H1 (cell line): ENCODE data around the gene SPSB1. TPM values are rescaled to one million over a fixed set of nuclear protein-coding genes. Genes with fewer than 3 reads are reported as not detected.

Experiments used
- CTCF ChIA-PET: fragments of 300-600 bp; sonication (Branson Sonifier 250); formaldehyde crosslinking; loops from one replicate; lab custom pipeline; 2021; ENCODE audit not compliant: partially characterized antibody; lab: Charles Lee
- POLR2A ChIA-PET: fragments of 300-600 bp; sonication (Branson Sonifier 250); formaldehyde crosslinking; loops from one replicate; lab custom pipeline; 2021; ENCODE audit warnings: inconsistent platforms; ENCODE audit not compliant: partially characterized antibody; lab: Charles Lee
- DNase-seq, 2 experiments: peaks; one replicate each; pipeline versions ENCODE4 v3.0.0 to v3.0.0-alpha.2; 2010 to 2022; ENCODE audit warnings: low spot score in 2 of 2, low read depth in 1 of 2, mixed read lengths in 1 of 2
- FAIRE-seq: peaks from 2 replicates; lab custom pipeline; 2011; peaks lifted over from hg19 to GRCh38; lab: Jason Lieb, UNC
- H2AFZ ChIP-seq: 2 replicates; pipeline ENCODE4 v1.8.1; 2012; ENCODE audit warnings: low read length, inconsistent platforms
- H2AK5ac ChIP-seq: 2 replicates; pipeline ENCODE4 v1.6.1; 2013; ENCODE audit warnings: low read depth, low read length
- H2BK120ac ChIP-seq: replicated peaks from 2 replicates; pipeline ENCODE3; 2013; ENCODE audit warnings: low read depth, low read length, inconsistent platforms
- H2BK12ac ChIP-seq: 2 replicates; pipeline ENCODE4 v1.6.1; 2013; ENCODE audit warnings: low read depth, low read length
- H2BK15ac ChIP-seq: 2 replicates; pipeline ENCODE4 v1.6.1; 2013; ENCODE audit warnings: low read length
- H2BK20ac ChIP-seq: 2 replicates; pipeline ENCODE4 v1.6.1; 2013; ENCODE audit warnings: low read length
- H2BK5ac ChIP-seq: 2 replicates; pipeline ENCODE4 v1.6.1; 2013; ENCODE audit warnings: low read depth, low read length
- H3K14ac ChIP-seq: 2 replicates; pipeline ENCODE4 v1.6.1; 2013; ENCODE audit warnings: inconsistent platforms; ENCODE audit not compliant: insufficient read length
- H3K18ac ChIP-seq: 2 replicates; pipeline ENCODE4 v1.6.1; 2013; ENCODE audit warnings: low read length; ENCODE audit errors: extremely low read depth
- H3K23ac ChIP-seq: 2 replicates; pipeline ENCODE4 v1.6.1; 2013; ENCODE audit warnings: inconsistent platforms; ENCODE audit not compliant: insufficient read length
- H3K23me2 ChIP-seq: 2 replicates; pipeline ENCODE4 v1.6.1; 2013; ENCODE audit warnings: low read depth, low read length
- H3K27ac ChIP-seq: 2 replicates; pipeline ENCODE4 v1.6.1; 2011; ENCODE audit warnings: low read depth, low read length, inconsistent platforms
- H3K27me3 ChIP-seq, 4 experiments: replicated peaks in 1 of 4; 1 replicate in 1 of 4; 2 replicates in 3 of 4; pipeline versions ENCODE4 v1.6.1 to v1.8.1; 2011 to 2013; ENCODE audit warnings: low read length in 3 of 4, mild to moderate bottlenecking in 3 of 4, inconsistent platforms in 2 of 4, mixed read lengths in 2 of 4, moderate library complexity in 1 of 4; ENCODE audit not compliant: control insufficient read depth in 3 of 4, insufficient read depth in 3 of 4; ENCODE audit errors: extremely low read depth in 1 of 4
- H3K36me3 ChIP-seq, 4 experiments: 2 replicates each; pipeline versions ENCODE4 v1.6.1 to v1.8.1; 2011 to 2013; ENCODE audit warnings: mild to moderate bottlenecking in 4 of 4, low read length in 3 of 4, moderate library complexity in 2 of 4, control low read depth in 1 of 4, inconsistent platforms in 1 of 4; ENCODE audit not compliant: insufficient read depth in 4 of 4, control insufficient read depth in 2 of 4
- H3K4ac ChIP-seq: replicated peaks from 2 replicates; pipeline ENCODE3; 2013; ENCODE audit warnings: low read length, low read depth, mixed read lengths, inconsistent platforms; ENCODE audit not compliant: insufficient read length
- H3K4me1 ChIP-seq, 4 experiments: replicated peaks in 1 of 4; 1 replicate in 1 of 4; 2 replicates in 3 of 4; pipeline versions ENCODE4 v1.6.1 to v1.8.1; 2011 to 2013; ENCODE audit warnings: low read length in 3 of 4, inconsistent platforms in 2 of 4, mixed read lengths in 1 of 4; ENCODE audit not compliant: insufficient read depth in 4 of 4, control insufficient read depth in 3 of 4
- H3K4me2 ChIP-seq, 2 experiments: 2 replicates each; pipeline versions ENCODE4 v1.6.1 to v1.8.1; 2011 to 2013; ENCODE audit warnings: low read depth in 2 of 2, low read length in 2 of 2, control low read depth in 1 of 2, inconsistent platforms in 1 of 2, mild to moderate bottlenecking in 1 of 2; ENCODE audit not compliant: insufficient read depth in 1 of 2
- H3K4me3 ChIP-seq, 4 experiments: fragments of 200-600, 300-600 bp in 1 of 4; sonication (generic), shearing (Covaris generic), sonication (Bioruptor Twin) in 1 of 4; 2 replicates each; pipeline versions ENCODE4 v1.5.1 to v1.8.1; 2011 to 2016; ENCODE audit warnings: low read length in 4 of 4, low read depth in 3 of 4, control low read depth in 2 of 4, inconsistent platforms in 2 of 4, mild to moderate bottlenecking in 2 of 4, mixed read lengths in 1 of 4, moderate library complexity in 1 of 4; ENCODE audit not compliant: insufficient read depth in 2 of 4; ENCODE audit errors: extremely low read depth in 1 of 4
- H3K56ac ChIP-seq: replicated peaks from 2 replicates; pipeline ENCODE3; 2013; ENCODE audit warnings: low read depth, mild to moderate bottlenecking, mixed read lengths, low read length, inconsistent platforms; ENCODE audit not compliant: insufficient read length
- H3K79me1 ChIP-seq: 2 replicates; pipeline ENCODE4 v1.6.1; 2013; ENCODE audit warnings: low read depth, low read length, control low read depth
- H3K79me2 ChIP-seq, 2 experiments: 2 replicates each; pipeline versions ENCODE4 v1.6.1 to v1.8.1; 2012 to 2013; ENCODE audit warnings: low read length in 2 of 2, mild to moderate bottlenecking in 2 of 2, inconsistent platforms in 1 of 2; ENCODE audit not compliant: insufficient read depth in 2 of 2, control insufficient read depth in 1 of 2
- H3K9ac ChIP-seq, 4 experiments: replicated peaks in 1 of 4; 1 replicate in 1 of 4; 2 replicates in 3 of 4; pipeline versions ENCODE4 v1.6.1 to v1.8.1; 2011 to 2013; ENCODE audit warnings: low read depth in 3 of 4, low read length in 3 of 4, control low read depth in 2 of 4, mild to moderate bottlenecking in 2 of 4, moderate library complexity in 2 of 4, inconsistent platforms in 1 of 4; ENCODE audit errors: extremely low read depth in 1 of 4
- H3K9me3 ChIP-seq, 2 experiments: 2 replicates each; pipeline versions ENCODE4 v1.6.1 to v1.8.1; 2012 to 2013; ENCODE audit warnings: mild to moderate bottlenecking in 2 of 2, moderate library complexity in 2 of 2, control low read depth in 1 of 2, inconsistent platforms in 1 of 2, low read depth in 1 of 2, low read length in 1 of 2, mixed read lengths in 1 of 2; ENCODE audit not compliant: insufficient read depth in 2 of 2
- H4K20me1 ChIP-seq, 2 experiments: replicated peaks in 1 of 2; 2 replicates each; pipeline versions ENCODE3 to v1.8.1; 2011 to 2013; ENCODE audit warnings: inconsistent platforms in 2 of 2, low read length in 2 of 2, mild to moderate bottlenecking in 1 of 2; ENCODE audit not compliant: insufficient read depth in 2 of 2, control insufficient read depth in 1 of 2
- H4K5ac ChIP-seq: 2 replicates; pipeline ENCODE4 v1.6.1; 2013; ENCODE audit warnings: low read length, low read depth, mixed read lengths, inconsistent platforms; ENCODE audit not compliant: insufficient read length
- H4K8ac ChIP-seq: 2 replicates; pipeline ENCODE4 v1.8.0; 2013; ENCODE audit warnings: mild to moderate bottlenecking, moderate library complexity, low read length, inconsistent platforms; ENCODE audit not compliant: insufficient read depth; ENCODE audit errors: extremely low read depth
- H4K91ac ChIP-seq: replicated peaks from 2 replicates; pipeline ENCODE3; 2013; ENCODE audit warnings: low read length, mixed read lengths, inconsistent platforms; ENCODE audit not compliant: insufficient read length
- CBX8 ChIP-seq: fragments of 300-800, 300-1000 bp; sonication (generic); IDR thresholded peaks from 2 replicates; pipeline ENCODE4 v1.7.1; 2016; ENCODE audit warnings: low read depth, low read length, borderline replicate concordance
- EGR1 ChIP-seq: IDR thresholded peaks from 2 replicates; pipeline ENCODE4 v1.6.1; 2011; ENCODE audit warnings: low read depth, low read length, borderline replicate concordance
- FOSL1 ChIP-seq: IDR thresholded peaks from 2 replicates; pipeline ENCODE4 v1.6.1; 2011; ENCODE audit warnings: mild to moderate bottlenecking, low read depth, low read length, moderate library complexity; ENCODE audit not compliant: insufficient read depth
- MAX ChIP-seq: IDR thresholded peaks from 2 replicates; pipeline ENCODE4 v1.6.1; 2012; ENCODE audit warnings: inconsistent platforms
- SP1 ChIP-seq: IDR thresholded peaks from 2 replicates; pipeline ENCODE4 v1.6.1; 2011; ENCODE audit warnings: low read depth, low read length
- SUZ12 ChIP-seq: fragments of 200-600 bp; sonication (generic); IDR thresholded peaks from 2 replicates; pipeline ENCODE4 v1.6.1; 2012; ENCODE audit warnings: mild to moderate bottlenecking, inconsistent platforms, low read length, moderate library complexity, mixed read lengths
- WGBS, 2 experiments: shearing (Covaris generic) in 1 of 2; methylation state at CpG; one replicate each; pipeline versions ENCODE4 v1.1.6 to v1.1.7; 2013 to 2015; ENCODE audit warnings: low lambda C conversion rate in 2 of 2, mixed read lengths in 2 of 2, inconsistent platforms in 1 of 2, low coverage in 1 of 2, missing lambda C conversion rate in 1 of 2; ENCODE audit not compliant: insufficient replicate concordance in 2 of 2, insufficient coverage in 1 of 2, insufficient read length in 1 of 2; ENCODE audit errors: extremely low coverage in 1 of 2, missing lambda C conversion rate in 1 of 2; 5-methylcytosine and 5-hydroxymethylcytosine counted together
- polyA plus RNA-seq, 7 experiments: library from polyadenylated mRNA; depleted of rRNA in 3 of 7; stranded (reverse) in 5 of 7; unstranded in 2 of 7; fragments of >200 nt in 5 of 7; fragments of 200-250 nt in 2 of 7; gene quantifications; 1 replicate in 5 of 7; 2 replicates in 1 of 7; 4 replicates in 1 of 7; pipeline versions ENCODE4 v1.2.1 to v1.2.3, GENCODE V29; 2011 to 2013; ENCODE audit warnings: missing spikeins in 2 of 7, mixed read lengths in 2 of 7
- total RNA-seq: library from RNA; stranded (reverse); fragmentation: NEBNext Ultra II Directional; extraction: Animal tissue kit (Norgen Biotek cat#: 25700); gene quantifications from 2 replicates; pipeline ENCODE4 v1.2.1, GENCODE V29; 2021
- TF ChIP-seq, protein P1 (sequence below): IDR thresholded peaks from 2 replicates; pipeline ENCODE4 v1.6.1; 2012; ENCODE audit warnings: low read length, inconsistent platforms

Gene SPSB1
- total and polyA plus RNA-seq, 2 of the 8 experiments (the other 6 are each of a cell fraction or from before 2014, with no cell fraction given) = 5.3 to 6.4 TPM

- Histone ChIP-seq H3K4me2 (no peak overlapping the region), H3K9ac (no peak overlapping the region), H2BK120ac (no peak overlapping the region), H3K23ac (no peak overlapping the region), H3K9me3 (peaks cover 0 to 4% of the 10 kb centered on the region in 2 experiments; a peak in 1 of 4 replicates), H4K91ac (no peak overlapping the region), H4K20me1 (peaks cover 0 to 4% of the 10 kb centered on the region in 2 experiments), H3K79me2 (no peaks in the 10 kb centered on the region), H2BK20ac (no peak overlapping the region), H3K56ac (no peak overlapping the region), H3K18ac (no peak overlapping the region), H3K14ac (no peak overlapping the region), H2AFZ (no peak overlapping the region), H2BK15ac (no peak overlapping the region), H3K4me1 (peaks cover 2 to 8% (median 3%) of the 10 kb centered on the region in 4 experiments; a peak in 6 of 7 replicates), H2AK5ac (no peak overlapping the region), H3K27me3 (no peaks in the 10 kb centered on the region; a peak in 1 of 7 replicates), H3K4me3 (no peak overlapping the region), H3K79me1 (no peaks in the 10 kb centered on the region), H4K8ac (no peak overlapping the region), H3K4ac (no peak overlapping the region), H3K27ac (no peak overlapping the region), H3K36me3 (no peaks in the 10 kb centered on the region), H4K5ac (no peak overlapping the region), H2BK12ac (no peak overlapping the region), H2BK5ac (no peak overlapping the region), H3K23me2 (no peaks in the 10 kb centered on the region; the same call in 1 of the 2 replicates)
- 88% methylated on average over 8 of the region's 8 CpGs; no CpG with 5 or more reads in 1 of the 2 experiments for WGBS, 2 experiments
- ChIA-PET CTCF (interaction anchor here (1.2 to 1.5 kb wide), 2 partner anchors 21 to 110 kb away, joined by 3 to 4 read pairs; no protein-coding TSS in a partner anchor), POLR2A (no interaction called here)
- no peak for DNase-seq
- FAIRE-seq = no peak
- TF ChIP-seq, protein P1, sequence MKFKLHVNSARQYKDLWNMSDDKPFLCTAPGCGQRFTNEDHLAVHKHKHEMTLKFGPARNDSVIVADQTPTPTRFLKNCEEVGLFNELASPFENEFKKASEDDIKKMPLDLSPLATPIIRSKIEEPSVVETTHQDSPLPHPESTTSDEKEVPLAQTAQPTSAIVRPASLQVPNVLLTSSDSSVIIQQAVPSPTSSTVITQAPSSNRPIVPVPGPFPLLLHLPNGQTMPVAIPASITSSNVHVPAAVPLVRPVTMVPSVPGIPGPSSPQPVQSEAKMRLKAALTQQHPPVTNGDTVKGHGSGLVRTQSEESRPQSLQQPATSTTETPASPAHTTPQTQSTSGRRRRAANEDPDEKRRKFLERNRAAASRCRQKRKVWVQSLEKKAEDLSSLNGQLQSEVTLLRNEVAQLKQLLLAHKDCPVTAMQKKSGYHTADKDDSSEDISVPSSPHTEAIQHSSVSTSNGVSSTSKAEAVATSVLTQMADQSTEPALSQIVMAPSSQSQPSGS = no peak
- no peak for TF ChIP-seq EGR1
- no peak for TF ChIP-seq MAX
- TF ChIP-seq FOSL1 = no peak
- no peak for TF ChIP-seq SP1
- no peak for TF ChIP-seq CBX8
- TF ChIP-seq SUZ12 = no peak
Observed at GRCh38 chr1:9346566-9346965, 53.9 kb downstream of the SPSB1 start.
